Osteocyte (in vitro differentiated cells): ENCODE results near the gene CDK19. TPM values are rescaled to one million over a fixed set of nuclear protein-coding genes. Genes with fewer than 3 reads are reported as not detected.

Experiments
- DNase-seq: peaks from one replicate; pipeline ENCODE4 v3.0.0; 2021; ENCODE audit warnings: mixed read lengths; ENCODE audit not compliant: unreplicated experiment; ENCODE audit errors: extremely low spot score
- H3K27ac Mint-ChIP-seq: one replicate; pipeline ENCODE4 v1.8.0; 2021; ENCODE audit warnings: mild to moderate bottlenecking, mixed read lengths; ENCODE audit not compliant: unreplicated experiment
- H3K27me3 Mint-ChIP-seq: one replicate; pipeline ENCODE4 v1.8.0; 2021; ENCODE audit warnings: mixed read lengths; ENCODE audit not compliant: unreplicated experiment
- H3K36me3 Mint-ChIP-seq: one replicate; pipeline ENCODE4 v1.8.0; 2021; ENCODE audit warnings: mixed read lengths; ENCODE audit not compliant: unreplicated experiment
- H3K4me1 Mint-ChIP-seq: one replicate; pipeline ENCODE4 v1.8.0; 2021; ENCODE audit warnings: mixed read lengths; ENCODE audit not compliant: unreplicated experiment
- H3K4me3 Mint-ChIP-seq: one replicate; pipeline ENCODE4 v1.8.0; 2021; ENCODE audit warnings: mild to moderate bottlenecking, moderate library complexity, mixed read lengths; ENCODE audit not compliant: unreplicated experiment
- H3K9me3 Mint-ChIP-seq: one replicate; pipeline ENCODE4 v1.8.0; 2021; ENCODE audit warnings: mixed read lengths; ENCODE audit not compliant: unreplicated experiment
- CTCF ChIP-seq: fragments of 200-600 bp; sonication (generic); IDR thresholded peaks from 2 replicates; pipeline ENCODE4 v1.5.0; 2021; ENCODE audit warnings: antibody characterized with exemption, mild to moderate bottlenecking, moderate library complexity
- total RNA-seq: library from RNA; stranded (reverse); gene quantifications from 2 replicates; pipeline ENCODE4 v1.2.1, GENCODE V29; 2021

CDK19 gene
- total RNA-seq, 1 donor from 2014 or later, result 32.4 TPM

GRCh38 chr6:110650755-110651154 is 164.5 kb downstream of the CDK19 start:
- Mint-ChIP-seq H3K36me3 (peaks cover 5% of the 10 kb centered on the region), H3K9me3 (no peaks in the 10 kb centered on the region), H3K27ac (no peak overlapping the region)

GRCh38 chr6:110649704-110650103 is 165.6 kb downstream of the CDK19 start:
- Mint-ChIP-seq H3K27ac (no peak overlapping the region), H3K27me3 (no peaks in the 10 kb centered on the region)

More at GRCh38 chr6:110650755-110651154, 164.5 kb downstream of the CDK19 start:
- Mint-ChIP-seq H3K4me1 (peaks cover 15% of the 10 kb centered on the region), H3K4me3 (no peak overlapping the region), H3K27me3 (no peaks in the 10 kb centered on the region)
- DNase-seq, result no peak
- TF ChIP-seq CTCF, result no peak

GRCh38 chr6:110646951-110647910 is 168.0 kb downstream of the CDK19 start:
- Mint-ChIP-seq H3K4me1 (peaks cover 15% of the 10 kb centered on the region), H3K27me3 (no peaks in the 10 kb centered on the region), H3K9me3 (no peaks in the 10 kb centered on the region), H3K36me3 (peaks cover 4% of the 10 kb centered on the region), H3K27ac (no peak overlapping the region), H3K4me3 (no peak overlapping the region)
- no peak for DNase-seq
- peak; percentile 31 for TF ChIP-seq CTCF

More at GRCh38 chr6:110649704-110650103, 165.6 kb downstream of the CDK19 start:
- Mint-ChIP-seq H3K4me1 (peaks cover 15% of the 10 kb centered on the region), H3K36me3 (peaks cover 4% of the 10 kb centered on the region), H3K9me3 (no peaks in the 10 kb centered on the region), H3K4me3 (no peak overlapping the region)
- no peak for DNase-seq
- no peak for TF ChIP-seq CTCF

- H3K27ac Mint-ChIP-seq, result no peak overlapping the region
- no peaks in the 10 kb centered on the region for H3K9me3 Mint-ChIP-seq
- no peak overlapping the region for H3K4me3 Mint-ChIP-seq
- H3K36me3 Mint-ChIP-seq, result peaks cover 4% of the 10 kb centered on the region
- TF ChIP-seq CTCF, result no peak
- H3K4me1 Mint-ChIP-seq, result peaks cover 15% of the 10 kb centered on the region
- H3K27me3 Mint-ChIP-seq, result no peaks in the 10 kb centered on the region
- DNase-seq, result no peak
Measured at GRCh38 chr6:110646419-110646698, 168.9 kb downstream of the CDK19 start.

GRCh38 chr6:110645685-110646418 is 169.4 kb downstream of the CDK19 start:
- peaks cover 6% of the 10 kb centered on the region for H3K36me3 Mint-ChIP-seq
- H3K4me3 Mint-ChIP-seq, result no peak overlapping the region
- no peak for TF ChIP-seq CTCF
- H3K9me3 Mint-ChIP-seq, result no peaks in the 10 kb centered on the region
- H3K27ac Mint-ChIP-seq, result no peak overlapping the region
- H3K4me1 Mint-ChIP-seq, result peaks cover 15% of the 10 kb centered on the region
- H3K27me3 Mint-ChIP-seq, result no peaks in the 10 kb centered on the region
- DNase-seq, result no peak
